NB4 (cell line): ENCODE results near the gene FAM120A.

ENCODE experiments used
- MYC ChIP-seq: IDR thresholded peaks from 2 replicates; pipeline ENCODE4 v1.6.1; 2011; ENCODE audit warnings: low read depth, low read length
- POLR2A ChIP-seq: IDR thresholded peaks from 2 replicates; pipeline ENCODE4 v1.6.1; 2011; ENCODE audit warnings: mild to moderate bottlenecking; ENCODE audit not compliant: insufficient read length; ENCODE audit errors: extremely low read depth
- TF ChIP-seq, protein P1 (sequence below): IDR thresholded peaks from one replicate; pipeline ENCODE4 v1.5.1; 2012; ENCODE audit warnings: low read depth, low read length
- TF ChIP-seq, protein P2 (sequence below): IDR thresholded peaks from 2 replicates; pipeline ENCODE4 v1.6.1; 2011; ENCODE audit warnings: low read depth, low read length

DNA sequence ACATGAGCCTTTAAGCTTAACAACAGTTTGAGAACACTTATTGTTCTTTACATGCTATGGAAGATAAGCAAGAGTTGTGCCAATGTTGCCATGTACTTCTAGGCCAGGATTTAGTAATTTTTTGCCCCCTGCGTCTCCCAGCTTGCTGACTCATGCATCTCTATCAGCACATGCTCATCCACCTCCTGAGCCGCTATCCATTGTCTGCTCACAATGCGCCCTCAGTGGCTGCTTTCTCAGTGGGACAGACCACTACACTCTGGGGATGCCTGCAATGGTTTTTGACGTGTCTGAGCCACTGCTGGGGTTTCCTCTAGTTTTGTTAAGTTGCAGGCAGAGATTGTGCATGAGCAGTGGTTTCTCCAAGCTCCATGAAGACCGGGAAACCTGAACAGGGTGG, 74.0 kb downstream of the FAM120A start:
- TF ChIP-seq, protein P1, sequence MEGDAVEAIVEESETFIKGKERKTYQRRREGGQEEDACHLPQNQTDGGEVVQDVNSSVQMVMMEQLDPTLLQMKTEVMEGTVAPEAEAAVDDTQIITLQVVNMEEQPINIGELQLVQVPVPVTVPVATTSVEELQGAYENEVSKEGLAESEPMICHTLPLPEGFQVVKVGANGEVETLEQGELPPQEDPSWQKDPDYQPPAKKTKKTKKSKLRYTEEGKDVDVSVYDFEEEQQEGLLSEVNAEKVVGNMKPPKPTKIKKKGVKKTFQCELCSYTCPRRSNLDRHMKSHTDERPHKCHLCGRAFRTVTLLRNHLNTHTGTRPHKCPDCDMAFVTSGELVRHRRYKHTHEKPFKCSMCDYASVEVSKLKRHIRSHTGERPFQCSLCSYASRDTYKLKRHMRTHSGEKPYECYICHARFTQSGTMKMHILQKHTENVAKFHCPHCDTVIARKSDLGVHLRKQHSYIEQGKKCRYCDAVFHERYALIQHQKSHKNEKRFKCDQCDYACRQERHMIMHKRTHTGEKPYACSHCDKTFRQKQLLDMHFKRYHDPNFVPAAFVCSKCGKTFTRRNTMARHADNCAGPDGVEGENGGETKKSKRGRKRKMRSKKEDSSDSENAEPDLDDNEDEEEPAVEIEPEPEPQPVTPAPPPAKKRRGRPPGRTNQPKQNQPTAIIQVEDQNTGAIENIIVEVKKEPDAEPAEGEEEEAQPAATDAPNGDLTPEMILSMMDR: no peak
- TF ChIP-seq, protein P2, sequence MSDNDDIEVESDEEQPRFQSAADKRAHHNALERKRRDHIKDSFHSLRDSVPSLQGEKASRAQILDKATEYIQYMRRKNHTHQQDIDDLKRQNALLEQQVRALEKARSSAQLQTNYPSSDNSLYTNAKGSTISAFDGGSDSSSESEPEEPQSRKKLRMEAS: no peak
- TF ChIP-seq POLR2A (no peak), MYC (no peak)
